K562 (cell line): ENCODE results near the gene UBE2E1. TPM values are rescaled to one million over a fixed set of nuclear protein-coding genes. Genes with fewer than 3 reads are reported as not detected.

Experiments used
- ATAC-seq: fragments of 200-7000 bp; cut with Tn5 transposase; 3 replicates; pipeline ENCODE4 v1.9.1; 2020; ENCODE audit warnings: moderate library complexity
- BruUV-seq: library from RNA; stranded (reverse); fragments of 400-500 nt; replicated peaks from 2 replicates; lab custom pipeline; 2021; lab: Mats Ljungman, UMichigan
- CTCF ChIA-PET: fragments of 300-600 bp; formaldehyde crosslinking; extraction: SDS; loops from one replicate; lab custom pipeline; 2021; ENCODE audit warnings: low intra/inter-chr PET ratio; lab: Yijun Ruan, JAX
- POLR2A ChIA-PET: fragments of 300-600, 350-650 bp; sonication (Branson Sonifier 250); formaldehyde crosslinking; extraction: SDS; loops from one replicate; lab custom pipeline; 2021; ENCODE audit warnings: antibody characterized with exemption, inconsistent platforms; lab: Yijun Ruan, JAX
- DNase-seq, 4 experiments: peaks; one replicate each; pipeline versions ENCODE4 v3.0.0 to v3.0.0-alpha.2; 2011 to 2018; ENCODE audit warnings: low spot score in 3 of 4, mixed read lengths in 3 of 4; ENCODE audit errors: extremely low read depth in 1 of 4
- FAIRE-seq: peaks from 2 replicates; lab custom pipeline; 2011; peaks lifted over from hg19 to GRCh38; lab: Jason Lieb, UNC
- H2AFZ ChIP-seq: 2 replicates; pipeline ENCODE4 v1.6.0; 2011; ENCODE audit warnings: low read depth, low read length, control low read depth, inconsistent platforms
- H3K27ac ChIP-seq: fragments of 200-600 bp; 3 replicates; pipeline ENCODE4 v1.8.0; 2011; ENCODE audit warnings: low read depth, mild to moderate bottlenecking, control low read depth, inconsistent platforms, low read length, moderate library complexity, mixed read lengths; ENCODE audit errors: extremely low read depth
- H3K27me3 ChIP-seq, 2 experiments: fragments of 300-600 bp in 1 of 2; 2 replicates in 1 of 2; 3 replicates in 1 of 2; pipeline versions ENCODE4 v1.6.0 to v1.8.0; 2011; ENCODE audit warnings: inconsistent platforms in 2 of 2, low read length in 2 of 2, mild to moderate bottlenecking in 1 of 2, mixed read lengths in 1 of 2, moderate library complexity in 1 of 2; ENCODE audit not compliant: control insufficient read depth in 2 of 2, insufficient read depth in 2 of 2
- H3K36me3 ChIP-seq: fragments of 300-600 bp; 3 replicates; pipeline ENCODE4 v1.8.0; 2011; ENCODE audit warnings: mild to moderate bottlenecking, low read length, inconsistent platforms; ENCODE audit not compliant: control insufficient read depth, insufficient read depth
- H3K4me1 ChIP-seq, 2 experiments: fragments of 200-600 bp in 1 of 2; replicated peaks in 1 of 2; 2 replicates in 1 of 2; 3 replicates in 1 of 2; pipeline versions ENCODE4 v1.5.1 to v1.8.0; 2011; ENCODE audit warnings: inconsistent platforms in 2 of 2, low read length in 2 of 2, mild to moderate bottlenecking in 1 of 2, mixed read lengths in 1 of 2, moderate library complexity in 1 of 2; ENCODE audit not compliant: control insufficient read depth in 2 of 2, insufficient read depth in 2 of 2
- H3K4me2 ChIP-seq: 2 replicates; pipeline ENCODE4 v1.6.1; 2011; ENCODE audit warnings: low read length, control low read depth, inconsistent platforms, mixed read lengths; ENCODE audit not compliant: insufficient read depth
- H3K4me3 ChIP-seq: fragments of 200-600 bp; sonication (generic), shearing (Covaris generic); 2 replicates; pipeline ENCODE4 v1.5.1; 2016; ENCODE audit warnings: control low read depth, inconsistent platforms
- H3K79me2 ChIP-seq: fragments of 200-600 bp; 3 replicates; pipeline ENCODE4 v1.8.0; 2011; ENCODE audit warnings: low read length, inconsistent platforms; ENCODE audit not compliant: control insufficient read depth, insufficient read depth
- H3K9ac ChIP-seq, 2 experiments: 2 replicates each; pipeline versions ENCODE4 v1.6.0 to v1.6.1; 2011; ENCODE audit warnings: low read depth in 2 of 2, low read length in 2 of 2, control low read depth in 1 of 2, inconsistent platforms in 1 of 2, mild to moderate bottlenecking in 1 of 2, mixed read lengths in 1 of 2; ENCODE audit not compliant: insufficient read depth in 1 of 2
- H3K9me1 ChIP-seq: one replicate; pipeline ENCODE4 v1.6.0; 2011; ENCODE audit warnings: inconsistent platforms, mild to moderate bottlenecking, low read length, moderate library complexity; ENCODE audit not compliant: control insufficient read depth, insufficient read depth
- H3K9me3 ChIP-seq: replicated peaks from 2 replicates; pipeline ENCODE4 v1.5.1; 2011; ENCODE audit warnings: low read depth, low read length, inconsistent platforms; ENCODE audit not compliant: control insufficient read depth, insufficient read depth
- H4K20me1 ChIP-seq: replicated peaks from 2 replicates; pipeline ENCODE4 v1.6.1; 2011; ENCODE audit warnings: low read length, inconsistent platforms, mixed read lengths; ENCODE audit not compliant: control insufficient read depth, insufficient read depth
- JUNB ChIP-seq: fragments of 450-650 bp; formaldehyde crosslinking; conservative IDR thresholded peaks from 2 replicates; pipeline ENCODE4 v1.4.0; 2020; ENCODE audit warnings: mild to moderate bottlenecking
- RAD21 ChIP-seq, 2 experiments: fragments of 250-450 bp in 1 of 2; fragments of 450-650 bp in 1 of 2; sonication (Bioruptor Pico) in 1 of 2; formaldehyde crosslinking in 1 of 2; IDR thresholded peaks in 1 of 2; conservative IDR thresholded peaks in 1 of 2; 2 replicates each; pipeline versions ENCODE4 v1.4.0 to v1.8.0; 2020 to 2022; ENCODE audit warnings: mild to moderate bottlenecking in 2 of 2, moderate library complexity in 1 of 2
- WGBS: fragments of 100-300 bp; shearing (Covaris generic); methylation state at CpG from one replicate; pipeline ENCODE4 v1.1.6; 2016; ENCODE audit warnings: low coverage, mixed read lengths; ENCODE audit not compliant: insufficient coverage; ENCODE audit errors: missing lambda C conversion rate; 5-methylcytosine and 5-hydroxymethylcytosine counted together
- in situ Hi-C: fragments of 300-500 bp; cut with MboI; formaldehyde crosslinking; loops from 4 replicates; pipeline ENCODE4 v1.15.0; 2018; ENCODE audit warnings: inconsistent platforms, mixed read lengths
- intact Hi-C: fragments of 100-400 bp; cut with micrococcal nuclease; formaldehyde crosslinking; loops from 2 replicates; pipeline ENCODE4 v1.14.2; 2022
- polyA plus RNA-seq, 8 experiments: library from polyadenylated mRNA; depleted of rRNA in 4 of 8; stranded (reverse) in 5 of 8; unstranded in 3 of 8; fragments of >200 nt; fragmentation: Nextera tagmentation in 2 of 8; fragmentation: Illumina TruSeq in 1 of 8; extraction: Ambion mirVana in 2 of 8; extraction: Trizol in 1 of 8; gene quantifications; 2 replicates each; pipeline versions ENCODE4 v1.2.1 to v1.2.3, GENCODE V29; 2011 to 2014; ENCODE audit warnings: inconsistent platforms in 1 of 8, missing spikeins in 1 of 8
- total RNA-seq, 7 experiments: library from RNA; depleted of rRNA in 6 of 7; stranded (reverse); fragments of >200 nt in 6 of 7; fragmentation: Illumina TruSeq in 2 of 7; extraction: Trizol in 2 of 7; gene quantifications; 2 replicates each; pipeline versions ENCODE4 v1.2.1 to v1.2.3, GENCODE V29; 2011 to 2021; ENCODE audit warnings: low replicate concordance in 1 of 7
- TF ChIP-seq, protein P1 (sequence below), 3 experiments: IDR thresholded peaks in 2 of 3; conservative IDR thresholded peaks in 1 of 3; 2 replicates each; pipeline ENCODE4 v1.5.1; 2011 to 2012; ENCODE audit warnings: low read length in 3 of 3, mild to moderate bottlenecking in 3 of 3, control low read depth in 2 of 3, improper control_type of control experiment in 1 of 3, inconsistent platforms in 1 of 3, low read depth in 1 of 3, mixed read lengths in 1 of 3, moderate library complexity in 1 of 3; ENCODE audit not compliant: insufficient read depth in 2 of 3

Gene UBE2E1
- total and polyA plus RNA-seq, 9 of the 15 experiments (the other 6 are each of a cell fraction or from before 2014, with no cell fraction given) = 54.4 to 294 (median 165) TPM

DNA sequence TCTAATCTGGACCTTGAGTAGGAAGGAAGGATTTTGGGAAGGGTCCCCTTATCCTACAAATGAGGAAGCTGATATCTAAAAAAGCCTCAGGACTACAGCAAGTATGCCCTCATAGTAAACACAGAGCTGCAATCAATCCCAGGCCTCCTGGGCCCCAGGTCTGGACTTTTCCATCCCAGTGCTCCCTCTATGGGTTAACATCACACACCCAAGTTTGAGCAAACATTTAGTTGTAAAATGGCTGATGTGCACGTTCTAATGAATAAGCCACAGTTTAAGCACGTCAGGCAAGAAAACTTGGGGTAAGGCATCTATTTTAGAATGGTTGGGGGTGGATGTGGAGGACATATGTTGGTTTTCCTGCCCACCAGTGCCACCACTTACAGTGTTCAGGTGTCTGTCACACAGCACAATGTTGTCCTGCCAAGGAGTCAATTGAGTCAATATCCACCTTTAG, 44.3 kb upstream of the UBE2E1 start:
- ChIA-PET POLR2A (interaction anchor here (0.7 kb wide), 3 partner anchors 8 to 369 kb away, joined by 3 to 4 read pairs (median 4); no protein-coding TSS in a partner anchor), CTCF (interaction anchor here (0.6 kb wide), 2 partner anchors 13 to 27 kb away, joined by 3 read pairs; no protein-coding TSS in a partner anchor)
- intact Hi-C loops (no loop called here), in situ Hi-C loops (no loop called here)
- Histone ChIP-seq H4K20me1 (no peaks in the 10 kb centered on the region), H3K4me1 (no peaks in the 10 kb centered on the region), H3K4me3 (no peak overlapping the region), H3K27ac (no peak overlapping the region), H3K9ac (no peak overlapping the region), H3K9me3 (no peaks in the 10 kb centered on the region), H3K9me1 (no peaks in the 10 kb centered on the region), H3K4me2 (no peak overlapping the region), H3K36me3 (no peaks in the 10 kb centered on the region), H2AFZ (no peak overlapping the region), H3K79me2 (no peaks in the 10 kb centered on the region), H3K27me3 (peaks cover 23 to 40% of the 10 kb centered on the region in 2 experiments)
- TF ChIP-seq JUNB (CRISPR knock-in tag) (no peak), RAD21 (CRISPR knock-in tag; conservative IDR thresholded peaks at IDR 0.05 in 1 of 2, IDR thresholded peaks at IDR 0.05 in 1 of 2) (peak; percentile 28 to 47)
- TF ChIP-seq, protein P1, sequence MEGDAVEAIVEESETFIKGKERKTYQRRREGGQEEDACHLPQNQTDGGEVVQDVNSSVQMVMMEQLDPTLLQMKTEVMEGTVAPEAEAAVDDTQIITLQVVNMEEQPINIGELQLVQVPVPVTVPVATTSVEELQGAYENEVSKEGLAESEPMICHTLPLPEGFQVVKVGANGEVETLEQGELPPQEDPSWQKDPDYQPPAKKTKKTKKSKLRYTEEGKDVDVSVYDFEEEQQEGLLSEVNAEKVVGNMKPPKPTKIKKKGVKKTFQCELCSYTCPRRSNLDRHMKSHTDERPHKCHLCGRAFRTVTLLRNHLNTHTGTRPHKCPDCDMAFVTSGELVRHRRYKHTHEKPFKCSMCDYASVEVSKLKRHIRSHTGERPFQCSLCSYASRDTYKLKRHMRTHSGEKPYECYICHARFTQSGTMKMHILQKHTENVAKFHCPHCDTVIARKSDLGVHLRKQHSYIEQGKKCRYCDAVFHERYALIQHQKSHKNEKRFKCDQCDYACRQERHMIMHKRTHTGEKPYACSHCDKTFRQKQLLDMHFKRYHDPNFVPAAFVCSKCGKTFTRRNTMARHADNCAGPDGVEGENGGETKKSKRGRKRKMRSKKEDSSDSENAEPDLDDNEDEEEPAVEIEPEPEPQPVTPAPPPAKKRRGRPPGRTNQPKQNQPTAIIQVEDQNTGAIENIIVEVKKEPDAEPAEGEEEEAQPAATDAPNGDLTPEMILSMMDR (IDR thresholded peaks at IDR 0.05 in 2 of 3, conservative IDR thresholded peaks at IDR 0.05 in 1 of 3; ENCODE audit: insufficient read depth in 2 of 3, low read depth in 1 of 3, low read length in 3 of 3) = peak; percentile 38 to 43 (median 42); a peak in 5 of 6 replicates
- no TSS peak for BruUV-seq
- 0% methylated on average over 2 of the region's 2 CpGs for WGBS
- peak in 2 of 4 experiments; percentile 30 to 45 for DNase-seq
- peak; percentile 54 for FAIRE-seq
- peak; percentile 81 for ATAC-seq
